Mammary epithelial cell (primary cell): Measurements from ENCODE around the gene TBC1D26.

Experiments used
- EZH2 ChIP-seq: IDR thresholded peaks from 2 replicates; pipeline ENCODE4 v1.6.1; 2012; ENCODE audit warnings: low read length, inconsistent platforms, borderline replicate concordance
- TF ChIP-seq, protein P1 (sequence below), 2 donors: IDR thresholded peaks in 1 of 2; conservative IDR thresholded peaks in 1 of 2; 2 replicates each; pipeline ENCODE4 v1.5.1; 2011 to 2012; ENCODE audit warnings: inconsistent platforms in 2 of 2, low read length in 2 of 2, mild to moderate bottlenecking in 2 of 2, control low read depth in 1 of 2, low read depth in 1 of 2; ENCODE audit not compliant: insufficient read depth in 1 of 2; ENCODE audit errors: extremely low read depth in 1 of 2

- TF ChIP-seq, protein P1, sequence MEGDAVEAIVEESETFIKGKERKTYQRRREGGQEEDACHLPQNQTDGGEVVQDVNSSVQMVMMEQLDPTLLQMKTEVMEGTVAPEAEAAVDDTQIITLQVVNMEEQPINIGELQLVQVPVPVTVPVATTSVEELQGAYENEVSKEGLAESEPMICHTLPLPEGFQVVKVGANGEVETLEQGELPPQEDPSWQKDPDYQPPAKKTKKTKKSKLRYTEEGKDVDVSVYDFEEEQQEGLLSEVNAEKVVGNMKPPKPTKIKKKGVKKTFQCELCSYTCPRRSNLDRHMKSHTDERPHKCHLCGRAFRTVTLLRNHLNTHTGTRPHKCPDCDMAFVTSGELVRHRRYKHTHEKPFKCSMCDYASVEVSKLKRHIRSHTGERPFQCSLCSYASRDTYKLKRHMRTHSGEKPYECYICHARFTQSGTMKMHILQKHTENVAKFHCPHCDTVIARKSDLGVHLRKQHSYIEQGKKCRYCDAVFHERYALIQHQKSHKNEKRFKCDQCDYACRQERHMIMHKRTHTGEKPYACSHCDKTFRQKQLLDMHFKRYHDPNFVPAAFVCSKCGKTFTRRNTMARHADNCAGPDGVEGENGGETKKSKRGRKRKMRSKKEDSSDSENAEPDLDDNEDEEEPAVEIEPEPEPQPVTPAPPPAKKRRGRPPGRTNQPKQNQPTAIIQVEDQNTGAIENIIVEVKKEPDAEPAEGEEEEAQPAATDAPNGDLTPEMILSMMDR (conservative IDR thresholded peaks at IDR 0.05 in 1 of 2, IDR thresholded peaks at IDR 0.05 in 1 of 2; ENCODE audit: extremely low read depth in 1 of 2, insufficient read depth in 1 of 2, low read depth in 1 of 2, low read length in 2 of 2): no peak
- no peak for TF ChIP-seq EZH2
Measured at GRCh38 chr17:15740570-15741120, 8.6 kb downstream of the TBC1D26 start.
